ENCODE results near the gene FOXP1.

- TF ChIP-seq TAF1 (IDR thresholded peaks at IDR 0.05; ENCODE audit: borderline replicate concordance, insufficient read depth, low read length) (no peak), POLR2AphosphoS5 (IDR thresholded peaks at IDR 0.05; ENCODE audit: low read depth, low read length) (no peak), REST (IDR thresholded peaks at IDR 0.05; ENCODE audit: insufficient read depth in 1 of 2, low read depth in 2 of 2, low read length in 2 of 2) (no peak), FOXP2 (optimal IDR thresholded peaks at IDR 0.05; ENCODE audit: borderline replicate concordance, extremely low read depth, extremely low read length, insufficient read depth) (no peak)
These were observed 656.3 kb downstream of the FOXP1 start for GRCh38 chr3:70927239-70927638.
